K562 (cell line): ENCODE results near the gene HOXC10. TPM values are rescaled to one million over a fixed set of nuclear protein-coding genes. Genes with fewer than 3 reads are reported as not detected.

Experiments used
- ATAC-seq: fragments of 200-7000 bp; cut with Tn5 transposase; 3 replicates; pipeline ENCODE4 v1.9.1; 2020; ENCODE audit warnings: moderate library complexity
- BruUV-seq: library from RNA; stranded (reverse); fragments of 400-500 nt; replicated peaks from 2 replicates; lab custom pipeline; 2021; lab: Mats Ljungman, UMichigan
- CTCF ChIA-PET: fragments of 300-600 bp; formaldehyde crosslinking; extraction: SDS; loops from one replicate; lab custom pipeline; 2021; ENCODE audit warnings: low intra/inter-chr PET ratio; lab: Yijun Ruan, JAX
- POLR2A ChIA-PET: fragments of 300-600, 350-650 bp; sonication (Branson Sonifier 250); formaldehyde crosslinking; extraction: SDS; loops from one replicate; lab custom pipeline; 2021; ENCODE audit warnings: antibody characterized with exemption, inconsistent platforms; lab: Yijun Ruan, JAX
- DNase-seq, 4 experiments: peaks; one replicate each; pipeline versions ENCODE4 v3.0.0 to v3.0.0-alpha.2; 2011 to 2018; ENCODE audit warnings: low spot score in 3 of 4, mixed read lengths in 3 of 4; ENCODE audit errors: extremely low read depth in 1 of 4
- FAIRE-seq: peaks from 2 replicates; lab custom pipeline; 2011; peaks lifted over from hg19 to GRCh38; lab: Jason Lieb, UNC
- H2AFZ ChIP-seq: 2 replicates; pipeline ENCODE4 v1.6.0; 2011; ENCODE audit warnings: low read depth, low read length, control low read depth, inconsistent platforms
- H3K27ac ChIP-seq: fragments of 200-600 bp; 3 replicates; pipeline ENCODE4 v1.8.0; 2011; ENCODE audit warnings: low read depth, mild to moderate bottlenecking, control low read depth, inconsistent platforms, low read length, moderate library complexity, mixed read lengths; ENCODE audit errors: extremely low read depth
- H3K27me3 ChIP-seq, 2 experiments: fragments of 300-600 bp in 1 of 2; 2 replicates in 1 of 2; 3 replicates in 1 of 2; pipeline versions ENCODE4 v1.6.0 to v1.8.0; 2011; ENCODE audit warnings: inconsistent platforms in 2 of 2, low read length in 2 of 2, mild to moderate bottlenecking in 1 of 2, mixed read lengths in 1 of 2, moderate library complexity in 1 of 2; ENCODE audit not compliant: control insufficient read depth in 2 of 2, insufficient read depth in 2 of 2
- H3K36me3 ChIP-seq: fragments of 300-600 bp; 3 replicates; pipeline ENCODE4 v1.8.0; 2011; ENCODE audit warnings: mild to moderate bottlenecking, low read length, inconsistent platforms; ENCODE audit not compliant: control insufficient read depth, insufficient read depth
- H3K4me1 ChIP-seq, 2 experiments: fragments of 200-600 bp in 1 of 2; replicated peaks in 1 of 2; 2 replicates in 1 of 2; 3 replicates in 1 of 2; pipeline versions ENCODE4 v1.5.1 to v1.8.0; 2011; ENCODE audit warnings: inconsistent platforms in 2 of 2, low read length in 2 of 2, mild to moderate bottlenecking in 1 of 2, mixed read lengths in 1 of 2, moderate library complexity in 1 of 2; ENCODE audit not compliant: control insufficient read depth in 2 of 2, insufficient read depth in 2 of 2
- H3K4me2 ChIP-seq: 2 replicates; pipeline ENCODE4 v1.6.1; 2011; ENCODE audit warnings: low read length, control low read depth, inconsistent platforms, mixed read lengths; ENCODE audit not compliant: insufficient read depth
- H3K4me3 ChIP-seq: fragments of 200-600 bp; sonication (generic), shearing (Covaris generic); 2 replicates; pipeline ENCODE4 v1.5.1; 2016; ENCODE audit warnings: control low read depth, inconsistent platforms
- H3K79me2 ChIP-seq: fragments of 200-600 bp; 3 replicates; pipeline ENCODE4 v1.8.0; 2011; ENCODE audit warnings: low read length, inconsistent platforms; ENCODE audit not compliant: control insufficient read depth, insufficient read depth
- H3K9ac ChIP-seq, 2 experiments: 2 replicates each; pipeline versions ENCODE4 v1.6.0 to v1.6.1; 2011; ENCODE audit warnings: low read depth in 2 of 2, low read length in 2 of 2, control low read depth in 1 of 2, inconsistent platforms in 1 of 2, mild to moderate bottlenecking in 1 of 2, mixed read lengths in 1 of 2; ENCODE audit not compliant: insufficient read depth in 1 of 2
- H3K9me1 ChIP-seq: one replicate; pipeline ENCODE4 v1.6.0; 2011; ENCODE audit warnings: inconsistent platforms, mild to moderate bottlenecking, low read length, moderate library complexity; ENCODE audit not compliant: control insufficient read depth, insufficient read depth
- H3K9me3 ChIP-seq: replicated peaks from 2 replicates; pipeline ENCODE4 v1.5.1; 2011; ENCODE audit warnings: low read depth, low read length, inconsistent platforms; ENCODE audit not compliant: control insufficient read depth, insufficient read depth
- H4K20me1 ChIP-seq: replicated peaks from 2 replicates; pipeline ENCODE4 v1.6.1; 2011; ENCODE audit warnings: low read length, inconsistent platforms, mixed read lengths; ENCODE audit not compliant: control insufficient read depth, insufficient read depth
- ARNT ChIP-seq, 2 experiments: fragments of 450-650 bp; IDR thresholded peaks; 2 replicates each; pipeline ENCODE4 v1.6.1; 2016; ENCODE audit warnings: mild to moderate bottlenecking in 1 of 2
- DDX20 ChIP-seq: fragments of 450-650 bp; IDR thresholded peaks from 2 replicates; pipeline ENCODE4 v1.6.1; 2016; ENCODE audit warnings: missing genetic modification characterization, low read depth, mild to moderate bottlenecking, missing compliant biosample characterization, moderate library complexity
- HCFC1 ChIP-seq: IDR thresholded peaks from 2 replicates; pipeline ENCODE4 v1.6.1; 2012; ENCODE audit warnings: low read depth, low read length, improper control_type of control experiment
- PML ChIP-seq: IDR thresholded peaks from 2 replicates; pipeline ENCODE4 v1.6.1; 2012; ENCODE audit warnings: low read length, inconsistent platforms
- whole genome bisulfite sequencing: fragments of 100-300 bp; shearing (Covaris generic); methylation state at CpG from one replicate; pipeline ENCODE4 v1.1.6; 2016; ENCODE audit warnings: low coverage, mixed read lengths; ENCODE audit not compliant: insufficient coverage; ENCODE audit errors: missing lambda C conversion rate; 5-methylcytosine and 5-hydroxymethylcytosine counted together
- in situ Hi-C: fragments of 300-500 bp; cut with MboI; formaldehyde crosslinking; loops from 4 replicates; pipeline ENCODE4 v1.15.0; 2018; ENCODE audit warnings: inconsistent platforms, mixed read lengths
- intact Hi-C: fragments of 100-400 bp; cut with micrococcal nuclease; formaldehyde crosslinking; loops from 2 replicates; pipeline ENCODE4 v1.14.2; 2022
- polyA plus RNA-seq, 8 experiments: library from polyadenylated mRNA; depleted of rRNA in 4 of 8; stranded (reverse) in 5 of 8; unstranded in 3 of 8; fragments of >200 nt; fragmentation: Nextera tagmentation in 2 of 8; fragmentation: Illumina TruSeq in 1 of 8; extraction: Ambion mirVana in 2 of 8; extraction: Trizol in 1 of 8; gene quantifications; 2 replicates each; pipeline versions ENCODE4 v1.2.1 to v1.2.3, GENCODE V29; 2011 to 2014; ENCODE audit warnings: inconsistent platforms in 1 of 8, missing spikeins in 1 of 8
- total RNA-seq, 7 experiments: library from RNA; depleted of rRNA in 6 of 7; stranded (reverse); fragments of >200 nt in 6 of 7; fragmentation: Illumina TruSeq in 2 of 7; extraction: Trizol in 2 of 7; gene quantifications; 2 replicates each; pipeline versions ENCODE4 v1.2.1 to v1.2.3, GENCODE V29; 2011 to 2021; ENCODE audit warnings: low replicate concordance in 1 of 7

Gene HOXC10
- total and polyA plus RNA-seq, 9 of the 15 experiments (the other 6 are each of a cell fraction or from before 2014, with no cell fraction given) = 0.13 to 0.77 (median 0.35) TPM; not detected in 2

GRCh38 chr12:54001283-54002187 lies 16.6 kb downstream of the HOXC10 start:
- DNase-seq = no peak
- Histone ChIP-seq H3K4me2 (no peak overlapping the region), H3K27ac (no peak overlapping the region), H3K4me3 (peak overlapping the region; percentile 71; the same call in 1 of the 2 replicates)
- POLR2A ChIA-PET = interaction anchor here (0.6 to 5.6 kb wide), 8 partner anchors 10 to 190 kb away, joined by 3 to 43 read pairs (median 4); partner anchors contain the start of gene HOXC10
- no peak for FAIRE-seq
- in situ Hi-C loops = no loop called here
- no peak for TF ChIP-seq ARNT (IDR thresholded peaks at IDR 0.05)
- no peak for TF ChIP-seq PML
- no peak for TF ChIP-seq HCFC1
- TF ChIP-seq DDX20 (tag) = no peak
- TF ChIP-seq, all 486 proteins: peak for 0
- 76% methylated on average over 8 of the region's 8 CpGs for WGBS
- Histone ChIP-seq H3K9me3 (no peaks in the 10 kb centered on the region), H4K20me1 (no peaks in the 10 kb centered on the region), H3K27me3 (no peaks in the 10 kb centered on the region), H3K79me2 (peaks cover 29% of the 10 kb centered on the region), H3K9ac (peak overlapping the region; percentile 94 to 99; a peak in 3 of 4 replicates), H3K36me3 (no peaks in the 10 kb centered on the region), H2AFZ (no peak overlapping the region), H3K9me1 (no peaks in the 10 kb centered on the region), H3K4me1 (peaks cover 40 to 77% of the 10 kb centered on the region in 2 experiments)
- BruUV-seq = no TSS peak
- ATAC-seq = no peak
- intact Hi-C loops = no loop called here
- CTCF ChIA-PET = interaction anchor here (0.6 kb wide), 1 partner anchor 208 kb away, joined by 5 read pairs; no protein-coding TSS in a partner anchor
